NCI-H510A (cell line): ENCODE measurements around the gene TPK1.

Experiments
- DNase-seq: peaks from one replicate; lab custom pipeline; 2025; lab: John Stamatoyannopoulos, UW

The TPK1 gene

GRCh38 chr7:144723301-144723700 lies 112.6 kb downstream of the TPK1 start:
- no peak for DNase-seq

GRCh38 chr7:144720710-144721109 lies 115.1 kb downstream of the TPK1 start:
- no peak for DNase-seq

- no peak for DNase-seq
Measured at GRCh38 chr7:144720149-144720548, 115.7 kb downstream of the TPK1 start.

GRCh38 chr7:144717720-144718119 lies 118.1 kb downstream of the TPK1 start:
- no peak for DNase-seq

GRCh38 chr7:144713850-144714249 lies 122.0 kb downstream of the TPK1 start:
- DNase-seq = no peak

GRCh38 chr7:144710791-144711190 lies 125.1 kb downstream of the TPK1 start:
- DNase-seq = no peak

GRCh38 chr7:144709066-144709465 lies 126.8 kb downstream of the TPK1 start:
- no peak for DNase-seq

GRCh38 chr7:144691240-144691639 lies 144.6 kb downstream of the TPK1 start:
- DNase-seq = no peak

GRCh38 chr7:144682581-144683280 lies 153.1 kb downstream of the TPK1 start:
- DNase-seq = no peak

GRCh38 chr7:144676492-144676891 lies 159.4 kb downstream of the TPK1 start:
- no peak for DNase-seq

GRCh38 chr7:144674550-144674949 lies 161.3 kb downstream of the TPK1 start:
- DNase-seq = no peak

- DNase-seq = no peak
Measured at GRCh38 chr7:144672869-144673268, 163.0 kb downstream of the TPK1 start.

- no peak for DNase-seq
Measured at GRCh38 chr7:144671429-144671828, 164.4 kb downstream of the TPK1 start.

- no peak for DNase-seq
Measured at GRCh38 chr7:144670218-144670617, 165.6 kb downstream of the TPK1 start.

- no peak for DNase-seq
Measured at GRCh38 chr7:144668503-144668902, 167.3 kb downstream of the TPK1 start.

- no peak for DNase-seq
Measured at GRCh38 chr7:144665689-144666381, 170.0 kb downstream of the TPK1 start.

GRCh38 chr7:144659211-144659610 lies 176.6 kb downstream of the TPK1 start:
- no peak for DNase-seq

- no peak for DNase-seq
Measured at GRCh38 chr7:144656965-144657517, 178.8 kb downstream of the TPK1 start.

- no peak for DNase-seq
Measured at GRCh38 chr7:144653449-144653848, 182.4 kb downstream of the TPK1 start.

GRCh38 chr7:144650439-144650838 lies 185.4 kb downstream of the TPK1 start:
- no peak for DNase-seq

GRCh38 chr7:144649120-144649519 lies 186.7 kb downstream of the TPK1 start:
- no peak for DNase-seq

- no peak for DNase-seq
Measured at GRCh38 chr7:144641389-144642044, 194.3 kb downstream of the TPK1 start.

GRCh38 chr7:144632724-144633123 lies 203.1 kb downstream of the TPK1 start:
- DNase-seq = no peak
